Neural progenitor cell (in vitro differentiated cells): ENCODE data around the gene KCNJ10. TPM values are rescaled to one million over a fixed set of nuclear protein-coding genes. Genes with fewer than 3 reads are reported as not detected.
"Not testable (repeated sequence)": the region's sequence is repeated elsewhere in the genome, so short reads cannot be mapped to it uniquely, and the experiment has no call there.

ENCODE experiments used
- DNase-seq: peaks from one replicate; pipeline ENCODE4 v3.0.0-alpha.2; 2016; ENCODE audit warnings: low spot score
- H2AFZ ChIP-seq: fragments of 200-600 bp; sonication (generic); replicated peaks from 2 replicates; pipeline ENCODE4 v1.6.1; 2016; ENCODE audit warnings: antibody characterized with exemption
- H3F3A ChIP-seq: fragments of 200-600 bp; sonication (generic); 2 replicates; pipeline ENCODE4 v1.6.1; 2016; ENCODE audit warnings: antibody characterized with exemption, low read depth
- H3K27ac ChIP-seq: fragments of 200-600 bp; sonication (generic); 2 replicates; pipeline ENCODE4 v1.5.1; 2016; ENCODE audit warnings: mild to moderate bottlenecking
- H3K27me3 ChIP-seq: fragments of 200-600 bp; sonication (generic); 2 replicates; pipeline ENCODE4 v1.6.1; 2016; ENCODE audit warnings: mild to moderate bottlenecking, moderate library complexity
- H3K36me3 ChIP-seq: fragments of 200-600 bp; sonication (generic); 2 replicates; pipeline ENCODE4 v1.5.1; 2016
- H3K4me1 ChIP-seq: fragments of 200-600 bp; sonication (generic); 2 replicates; pipeline ENCODE4 v1.6.1; 2016; ENCODE audit warnings: mixed run types
- H3K4me2 ChIP-seq: fragments of 200-600 bp; sonication (generic); 2 replicates; pipeline ENCODE4 v1.6.1; 2016
- H3K4me3 ChIP-seq: fragments of 200-600 bp; sonication (generic); 2 replicates; pipeline ENCODE4 v1.5.1; 2016
- H3K79me2 ChIP-seq: fragments of 200-600 bp; sonication (generic); 2 replicates; pipeline ENCODE4 v1.6.1; 2016; ENCODE audit warnings: low read depth
- H3K9ac ChIP-seq: fragments of 200-600 bp; sonication (generic); 2 replicates; pipeline ENCODE4 v1.6.1; 2016
- H3K9me3 ChIP-seq: fragments of 200-600 bp; sonication (generic); 2 replicates; pipeline ENCODE4 v1.5.1; 2016; ENCODE audit warnings: low read depth
- H4K20me1 ChIP-seq: fragments of 200-600 bp; sonication (generic); 2 replicates; pipeline ENCODE4 v1.6.1; 2016; ENCODE audit warnings: low read depth
- H3K27ac Mint-ChIP-seq: 3 replicates; pipeline ENCODE4 v1.8.0; 2021; ENCODE audit warnings: mixed read lengths
- H3K27me3 Mint-ChIP-seq: 2 replicates; pipeline ENCODE4 v1.8.0; 2022; ENCODE audit warnings: low read depth, mild to moderate bottlenecking, inconsistent platforms, moderate library complexity, mixed read lengths; ENCODE audit not compliant: insufficient read depth
- H3K36me3 Mint-ChIP-seq: 3 replicates; pipeline ENCODE4 v1.8.0; 2021; ENCODE audit warnings: mixed read lengths
- H3K4me1 Mint-ChIP-seq: 3 replicates; pipeline ENCODE4 v1.8.0; 2021; ENCODE audit warnings: mixed read lengths
- H3K4me3 Mint-ChIP-seq: 3 replicates; pipeline ENCODE4 v1.8.0; 2021; ENCODE audit warnings: mild to moderate bottlenecking, moderate library complexity, mixed read lengths
- H3K9me3 Mint-ChIP-seq: 3 replicates; pipeline ENCODE4 v1.8.0; 2020; ENCODE audit warnings: mixed read lengths
- EZH2 ChIP-seq: fragments of 200-600 bp; sonication (generic); IDR thresholded peaks from 2 replicates; pipeline ENCODE4 v1.6.1; 2017; ENCODE audit warnings: antibody characterized with exemption, mild to moderate bottlenecking, moderate library complexity
- EZH2phosphoT487 ChIP-seq: fragments of 200-600 bp; sonication (generic); IDR thresholded peaks from 2 replicates; pipeline ENCODE4 v1.6.1; 2017; ENCODE audit warnings: antibody characterized with exemption
- total RNA-seq: library from RNA; depleted of rRNA; stranded (reverse); fragments of >200 nt; gene quantifications from 2 replicates; pipeline ENCODE4 v1.2.3, GENCODE V29; 2015; ENCODE audit warnings: low replicate concordance
- TF ChIP-seq, protein P1 (sequence below): fragments of 200-600 bp; sonication (generic); IDR thresholded peaks from 2 replicates; pipeline ENCODE4 v1.5.1; 2017; ENCODE audit warnings: antibody characterized with exemption, mild to moderate bottlenecking

KCNJ10 gene
- total RNA-seq, 1 donor from 2014 or later, result not detected

DNA sequence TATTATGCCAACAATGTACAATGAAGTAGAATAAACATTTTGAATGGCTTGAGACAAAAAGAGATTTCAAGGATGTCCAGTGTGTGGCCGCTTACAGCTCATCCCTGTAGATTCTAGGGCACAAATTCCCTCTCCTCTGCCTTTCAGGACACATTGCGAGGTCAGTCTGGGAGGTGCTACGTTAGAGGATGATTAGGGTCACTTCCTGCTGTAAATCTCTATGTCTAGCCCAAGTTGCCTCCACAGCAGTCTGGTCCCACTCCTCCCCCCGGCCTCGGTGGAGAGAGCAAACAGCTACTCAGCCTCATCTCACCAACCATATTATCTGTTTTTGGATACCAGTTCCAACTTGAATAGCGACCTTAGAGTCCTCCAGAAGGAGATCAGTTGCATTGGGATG lies 17.0 kb downstream of the KCNJ10 start:
- Histone ChIP-seq H3K4me1 (peaks cover 27% of the 10 kb centered on the region), H2AFZ (no peak overlapping the region), H3K9ac (no peak overlapping the region), H3K4me2 (no peak overlapping the region), H3K4me3 (no peak overlapping the region), H3K79me2 (no peaks in the 10 kb centered on the region), H3K36me3 (no peaks in the 10 kb centered on the region), H3K27me3 (peaks cover 23% of the 10 kb centered on the region), H3F3A (peaks cover 7% of the 10 kb centered on the region), H3K9me3 (no peaks in the 10 kb centered on the region), H3K27ac (no peak overlapping the region), H4K20me1 (no peaks in the 10 kb centered on the region)
- no peak for DNase-seq
- Mint-ChIP-seq H3K36me3 (no peaks in the 10 kb centered on the region), H3K9me3 (peaks cover 2% of the 10 kb centered on the region), H3K4me3 (no peak overlapping the region), H3K27me3 (peaks cover 10% of the 10 kb centered on the region), H3K27ac (peak overlapping the region; percentile 15), H3K4me1 (peaks cover 33% of the 10 kb centered on the region)
- TF ChIP-seq, protein P1, sequence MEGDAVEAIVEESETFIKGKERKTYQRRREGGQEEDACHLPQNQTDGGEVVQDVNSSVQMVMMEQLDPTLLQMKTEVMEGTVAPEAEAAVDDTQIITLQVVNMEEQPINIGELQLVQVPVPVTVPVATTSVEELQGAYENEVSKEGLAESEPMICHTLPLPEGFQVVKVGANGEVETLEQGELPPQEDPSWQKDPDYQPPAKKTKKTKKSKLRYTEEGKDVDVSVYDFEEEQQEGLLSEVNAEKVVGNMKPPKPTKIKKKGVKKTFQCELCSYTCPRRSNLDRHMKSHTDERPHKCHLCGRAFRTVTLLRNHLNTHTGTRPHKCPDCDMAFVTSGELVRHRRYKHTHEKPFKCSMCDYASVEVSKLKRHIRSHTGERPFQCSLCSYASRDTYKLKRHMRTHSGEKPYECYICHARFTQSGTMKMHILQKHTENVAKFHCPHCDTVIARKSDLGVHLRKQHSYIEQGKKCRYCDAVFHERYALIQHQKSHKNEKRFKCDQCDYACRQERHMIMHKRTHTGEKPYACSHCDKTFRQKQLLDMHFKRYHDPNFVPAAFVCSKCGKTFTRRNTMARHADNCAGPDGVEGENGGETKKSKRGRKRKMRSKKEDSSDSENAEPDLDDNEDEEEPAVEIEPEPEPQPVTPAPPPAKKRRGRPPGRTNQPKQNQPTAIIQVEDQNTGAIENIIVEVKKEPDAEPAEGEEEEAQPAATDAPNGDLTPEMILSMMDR, result no peak
- TF ChIP-seq EZH2, result no peak
- no peak for TF ChIP-seq EZH2phosphoT487

DNA sequence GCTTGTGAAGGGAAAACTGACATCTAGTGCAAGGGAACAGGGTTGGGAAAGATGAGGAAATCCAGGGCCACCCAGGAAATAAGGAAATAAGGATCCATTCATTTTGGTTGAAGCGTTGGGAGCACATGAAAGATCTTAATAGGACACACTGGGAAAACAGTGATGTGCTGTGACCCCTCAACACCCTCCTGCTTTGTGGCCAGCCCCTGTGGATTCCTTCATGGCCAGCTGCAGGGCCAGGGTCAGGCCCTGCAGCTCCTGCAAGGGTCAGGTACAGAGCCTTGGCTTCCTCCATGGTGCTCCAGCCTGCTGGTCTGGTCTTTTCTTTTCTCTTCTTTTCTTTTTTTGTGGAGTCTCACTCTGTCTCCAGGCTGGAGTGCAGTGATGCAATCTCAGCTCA lies 19.3 kb downstream of the KCNJ10 start:
- Histone ChIP-seq H3K9ac (no peak overlapping the region), H3K27ac (no peak overlapping the region), H3K4me1 (peaks cover 44% of the 10 kb centered on the region), H3K4me3 (no peak overlapping the region), H4K20me1 (no peaks in the 10 kb centered on the region), H3K4me2 (no peak overlapping the region), H2AFZ (no peak overlapping the region), H3F3A (peaks cover 30% of the 10 kb centered on the region), H3K36me3 (no peaks in the 10 kb centered on the region), H3K9me3 (no peaks in the 10 kb centered on the region), H3K79me2 (no peaks in the 10 kb centered on the region), H3K27me3 (peaks cover 23% of the 10 kb centered on the region)
- no peak overlapping the region for H3K4me3 Mint-ChIP-seq
- H3K27me3 Mint-ChIP-seq, result peaks cover 7% of the 10 kb centered on the region
- peaks cover 46% of the 10 kb centered on the region for H3K4me1 Mint-ChIP-seq
- H3K36me3 Mint-ChIP-seq, result no peaks in the 10 kb centered on the region
- no peak for DNase-seq
- TF ChIP-seq EZH2phosphoT487 (no peak), EZH2 (no peak)
- TF ChIP-seq, protein P1, result no peak
- H3K9me3 Mint-ChIP-seq, result peaks cover 2% of the 10 kb centered on the region
- no peak overlapping the region for H3K27ac Mint-ChIP-seq

DNA sequence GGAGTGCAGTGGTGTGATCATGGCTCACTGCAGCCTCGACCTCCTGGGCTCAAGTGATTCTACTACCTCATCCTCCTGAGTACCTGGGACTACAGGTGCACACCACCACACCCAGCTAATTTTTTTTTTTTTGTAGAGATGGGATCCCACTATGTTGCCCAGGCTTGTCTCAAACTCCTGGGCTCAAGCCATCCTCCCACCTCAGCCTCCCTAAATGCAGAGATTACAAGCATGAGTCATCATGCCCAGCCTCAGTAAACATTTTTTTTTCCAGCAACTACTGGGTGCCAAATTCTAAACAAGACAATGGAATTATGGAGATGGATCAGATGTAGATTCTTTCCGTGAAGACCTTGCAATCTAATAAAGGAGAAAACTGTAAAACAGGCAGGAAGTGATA lies 19.8 kb downstream of the KCNJ10 start:
- not testable (repeated sequence) for H3K27ac ChIP-seq, H3K36me3 Mint-ChIP-seq, H3K9me3 ChIP-seq, H3K4me3 Mint-ChIP-seq, H3K79me2 ChIP-seq, H3K9me3 Mint-ChIP-seq, H3K36me3 ChIP-seq, H3K4me3 ChIP-seq, H3K27me3 Mint-ChIP-seq, H3K9ac ChIP-seq, H2AFZ ChIP-seq, H3K4me2 ChIP-seq, H3K27ac Mint-ChIP-seq, DNase-seq, H4K20me1 ChIP-seq
- H3K4me1 Mint-ChIP-seq, result peaks cover 46% of the 10 kb centered on the region
- H3F3A ChIP-seq, result peaks cover 34% of the 10 kb centered on the region
- peaks cover 28% of the 10 kb centered on the region for H3K27me3 ChIP-seq
- peaks cover 44% of the 10 kb centered on the region for H3K4me1 ChIP-seq

GRCh38 chr1:160049101-160049500 lies 20.9 kb downstream of the KCNJ10 start:
- TF ChIP-seq EZH2phosphoT487, result no peak
- TF ChIP-seq, protein P1, result no peak
- no peak for TF ChIP-seq EZH2
- Histone ChIP-seq H3K9me3 (no peaks in the 10 kb centered on the region), H3K4me2 (no peak overlapping the region), H3K27me3 (peaks cover 29% of the 10 kb centered on the region), H2AFZ (no peak overlapping the region), H3K79me2 (no peaks in the 10 kb centered on the region), H3F3A (peaks cover 36% of the 10 kb centered on the region), H3K27ac (no peak overlapping the region), H4K20me1 (no peaks in the 10 kb centered on the region), H3K4me3 (no peak overlapping the region), H3K4me1 (peaks cover 44% of the 10 kb centered on the region), H3K9ac (no peak overlapping the region), H3K36me3 (no peaks in the 10 kb centered on the region)
- Mint-ChIP-seq H3K9me3 (no peaks in the 10 kb centered on the region), H3K27ac (no peak overlapping the region), H3K4me1 (peaks cover 40% of the 10 kb centered on the region), H3K36me3 (no peaks in the 10 kb centered on the region), H3K4me3 (no peak overlapping the region), H3K27me3 (peaks cover 5% of the 10 kb centered on the region)
- DNase-seq, result no peak
